IPS-18c (cell line): ENCODE results near the gene GCSAML.

ENCODE experiments used
- H3K4me3 ChIP-seq: 2 replicates; pipeline ENCODE4 v1.7.0; 2013; ENCODE audit warnings: low read depth, mild to moderate bottlenecking, low read length, moderate library complexity; ENCODE audit not compliant: insufficient read depth
- H3K9me3 ChIP-seq: one replicate; pipeline ENCODE4 v1.6.1; 2013; ENCODE audit warnings: mild to moderate bottlenecking, low read length, moderate library complexity; ENCODE audit not compliant: control insufficient read depth, insufficient read depth

GCSAML gene

GRCh38 chr1:247552231-247552630 lies 3.3 kb downstream of the GCSAML start:
- Histone ChIP-seq H3K4me3 (no peak overlapping the region), H3K9me3 (no peaks in the 10 kb centered on the region)

DNA sequence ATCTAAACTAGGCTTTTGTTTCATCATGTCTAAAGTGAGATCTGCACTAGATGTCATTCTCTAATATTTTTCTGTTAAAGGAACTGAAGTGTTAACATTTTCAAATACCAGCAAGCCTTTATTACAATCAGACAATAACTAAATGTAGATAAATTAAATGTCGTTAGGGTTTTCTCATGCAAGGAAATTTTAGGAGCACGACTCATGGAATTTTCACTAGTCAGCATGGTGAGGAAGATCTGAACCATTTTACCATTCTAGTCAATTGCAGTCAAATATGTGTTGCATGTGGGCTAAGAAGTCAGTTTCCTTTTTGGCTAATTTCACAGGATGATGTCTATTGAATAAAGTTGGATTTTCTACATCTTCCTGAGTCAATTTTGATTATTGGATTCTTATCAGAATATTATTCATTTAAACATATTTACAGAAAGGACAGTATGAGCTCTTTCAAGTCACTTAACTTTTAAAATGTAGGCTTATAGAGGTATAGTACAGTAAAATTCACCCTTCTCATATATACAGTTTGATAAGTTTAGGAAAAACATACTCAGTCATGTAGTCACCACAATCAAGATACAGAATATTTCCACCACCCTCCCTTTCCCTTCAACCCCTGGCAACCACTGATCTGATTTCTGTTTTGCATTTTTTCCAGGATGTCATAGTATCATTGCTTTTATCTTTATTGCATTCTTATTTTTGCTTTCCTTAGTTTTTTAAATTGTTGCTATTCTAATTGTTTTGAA lies 9.2 kb downstream of the GCSAML start:
- Histone ChIP-seq H3K9me3 (no peaks in the 10 kb centered on the region), H3K4me3 (no peak overlapping the region)

GRCh38 chr1:247561711-247562110 lies 12.8 kb downstream of the GCSAML start:
- H3K9me3 ChIP-seq, result no peaks in the 10 kb centered on the region
- no peak overlapping the region for H3K4me3 ChIP-seq

DNA sequence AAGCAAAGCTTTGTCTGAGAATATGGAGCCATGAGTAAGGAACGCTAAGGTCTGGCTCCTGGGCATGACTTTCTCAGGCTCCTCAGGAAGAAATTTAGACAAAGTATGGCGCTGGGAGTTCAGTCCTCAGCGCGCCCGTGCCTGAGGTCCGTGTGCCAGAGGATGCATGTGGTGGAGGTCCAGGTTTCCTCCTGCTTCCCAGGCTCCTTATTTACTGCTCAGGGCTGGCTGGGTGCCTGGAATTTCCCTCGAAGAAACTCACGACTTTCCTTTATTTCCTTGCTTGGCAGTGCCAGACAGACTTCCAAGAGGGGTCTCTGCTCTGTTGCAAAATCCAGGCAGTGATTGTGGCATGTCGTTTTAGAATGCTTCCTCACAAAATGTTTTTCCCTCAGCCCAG lies 13.3 kb downstream of the GCSAML start:
- no peaks in the 10 kb centered on the region for H3K9me3 ChIP-seq
- no peak overlapping the region for H3K4me3 ChIP-seq

GRCh38 chr1:247574236-247574635 lies 25.3 kb downstream of the GCSAML start:
- no peak overlapping the region for H3K4me3 ChIP-seq

GRCh38 chr1:247574664-247575063 lies 25.7 kb downstream of the GCSAML start:
- no peak overlapping the region for H3K4me3 ChIP-seq
- H3K9me3 ChIP-seq, result no peaks in the 10 kb centered on the region

More at GRCh38 chr1:247574236-247574635, 25.3 kb downstream of the GCSAML start:
- H3K9me3 ChIP-seq, result no peaks in the 10 kb centered on the region

DNA sequence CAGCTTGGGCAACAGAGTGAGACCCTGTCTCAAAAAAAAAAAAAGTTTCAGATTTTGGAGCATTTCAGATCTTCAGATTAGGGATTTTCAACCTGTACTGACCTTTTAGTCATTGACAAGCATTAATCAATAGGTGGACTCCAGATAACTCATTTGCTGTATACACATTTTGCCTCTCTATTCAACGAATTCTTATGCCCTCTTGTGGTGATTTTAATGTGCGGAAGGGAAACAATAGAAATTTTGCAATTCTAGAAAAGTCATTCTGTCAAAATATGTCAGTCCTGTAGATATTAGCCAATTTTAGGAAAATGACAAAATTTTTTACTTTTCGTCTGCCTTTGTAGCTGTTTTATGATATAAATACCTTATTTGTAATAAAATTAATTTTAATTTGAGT lies 27.6 kb downstream of the GCSAML start:
- Histone ChIP-seq H3K9me3 (no peaks in the 10 kb centered on the region), H3K4me3 (no peak overlapping the region)

DNA sequence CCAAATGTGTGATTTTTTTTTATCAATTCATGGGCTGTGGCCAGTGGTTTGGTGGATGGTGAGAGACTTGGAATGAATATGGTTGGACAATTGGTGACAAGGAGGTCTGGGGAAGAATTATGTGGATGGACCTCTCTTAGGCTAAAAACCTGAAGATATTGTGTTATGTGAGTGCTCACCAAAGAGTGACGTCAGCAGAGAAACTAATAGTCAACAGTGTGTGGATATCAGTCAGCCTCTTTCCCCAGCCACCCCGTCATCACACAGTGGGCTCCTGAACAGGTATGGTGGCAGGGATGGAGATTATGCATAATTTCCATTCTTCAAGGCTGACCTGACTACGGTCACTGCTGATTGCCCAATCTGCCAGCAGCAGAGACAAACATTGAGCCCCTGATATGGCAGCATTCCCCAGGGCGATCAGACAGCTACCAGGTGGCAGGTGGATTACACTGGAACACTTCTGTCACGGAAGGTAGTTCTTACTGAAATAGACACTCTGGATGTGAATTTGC lies 30.1 kb downstream of the GCSAML start:
- no peaks in the 10 kb centered on the region for H3K9me3 ChIP-seq
- H3K4me3 ChIP-seq, result no peak overlapping the region

- no peaks in the 10 kb centered on the region for H3K9me3 ChIP-seq
- H3K4me3 ChIP-seq, result no peak within 1 kb of the TSS
Measured at GRCh38 chr1:247588060-247588459, 39.1 kb downstream of the GCSAML start, which contains the start of gene OR2G2. OR2G2 (plus strand) TSS chr1:247588360; CDS start chr1:247588360, 0 bp downstream.

DNA sequence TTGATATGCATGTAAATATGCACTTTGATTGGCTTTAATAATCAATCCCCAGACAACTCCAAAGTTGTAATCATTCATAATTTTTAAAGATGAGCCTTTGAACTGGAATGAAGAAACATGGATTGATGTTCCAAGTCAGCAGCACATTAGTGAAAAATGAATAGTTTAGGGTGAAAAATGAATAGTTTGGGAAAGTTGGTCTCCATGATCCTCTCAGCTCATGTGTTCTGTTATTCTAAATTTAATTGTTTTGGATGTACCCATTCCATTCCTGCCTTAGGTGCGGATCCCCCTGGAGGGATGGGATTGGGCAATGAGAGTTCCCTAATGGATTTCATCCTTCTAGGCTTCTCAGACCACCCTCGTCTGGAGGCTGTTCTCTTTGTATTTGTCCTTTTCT lies 56.4 kb downstream of the GCSAML start, which contains the start of gene OR2G3:
OR2G3 (plus strand) TSS at position 301 of the 400 bp plus-strand sequence; CDS start at position 301, 0 bp downstream.
- Histone ChIP-seq H3K4me3 (no peak within 1 kb of the TSS), H3K9me3 (no peaks in the 10 kb centered on the region)

DNA sequence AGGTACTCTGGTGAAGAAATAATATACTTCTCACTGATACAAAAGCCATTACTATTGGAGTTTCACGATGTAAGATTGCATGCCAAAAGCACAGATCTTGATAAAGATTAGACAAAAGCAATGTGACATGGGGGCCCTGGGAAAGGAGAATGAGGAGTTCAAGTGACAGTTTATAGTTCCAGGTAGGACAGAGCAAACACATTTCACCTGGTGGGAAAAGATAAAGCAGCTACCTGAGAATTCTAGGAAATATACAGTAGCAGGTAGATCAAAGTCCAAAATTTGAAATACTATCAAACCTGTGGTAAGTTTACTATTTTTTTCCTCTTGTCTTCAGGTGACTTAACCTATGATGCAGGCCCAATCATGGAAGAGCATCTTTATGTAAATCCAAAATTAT lies 64.5 kb downstream of the GCSAML start:
- Histone ChIP-seq H3K4me3 (no peak overlapping the region), H3K9me3 (no peaks in the 10 kb centered on the region)

GRCh38 chr1:247614625-247615024 lies 65.7 kb downstream of the GCSAML start:
- Histone ChIP-seq H3K4me3 (no peak overlapping the region), H3K9me3 (no peaks in the 10 kb centered on the region)
